Skeletal muscle tissue (tissue), 4 donors: ENCODE data around the gene UPK1A. TPM values are rescaled to one million over a fixed set of nuclear protein-coding genes. Genes with fewer than 3 reads are reported as not detected.
A peak's percentile ranks its signal among the peaks of the same experiment; 100 is the strongest.
"Not testable (repeated sequence)": the region's sequence is repeated elsewhere in the genome, so short reads cannot be mapped to it uniquely, and the experiment has no call there.

Experiments used
- H3K27ac ChIP-seq: one replicate; pipeline ENCODE4 v1.7.0; 2013; ENCODE audit warnings: mild to moderate bottlenecking, low read depth, low read length, inconsistent platforms
- H3K27me3 ChIP-seq, 3 donors: one replicate each; pipeline ENCODE4 v1.7.0; 2013; ENCODE audit warnings: low read length in 3 of 3; ENCODE audit not compliant: control insufficient read depth in 3 of 3, insufficient read depth in 3 of 3
- H3K36me3 ChIP-seq, 3 donors: one replicate each; pipeline ENCODE4 v1.7.0; 2013; ENCODE audit warnings: low read length in 3 of 3; ENCODE audit not compliant: control insufficient read depth in 3 of 3, insufficient read depth in 3 of 3
- H3K4me1 ChIP-seq, 3 donors: one replicate each; pipeline ENCODE4 v1.7.0; 2013; ENCODE audit warnings: low read length in 3 of 3, mild to moderate bottlenecking in 3 of 3; ENCODE audit not compliant: control insufficient read depth in 3 of 3, insufficient read depth in 3 of 3
- H3K4me3 ChIP-seq, 3 donors: one replicate each; pipeline ENCODE4 v1.7.0; 2013; ENCODE audit warnings: low read length in 3 of 3
- H3K9ac ChIP-seq, 3 donors: one replicate each; pipeline ENCODE4 v1.7.0; 2013; ENCODE audit warnings: low read length in 3 of 3, mild to moderate bottlenecking in 3 of 3, moderate library complexity in 2 of 3, low read depth in 1 of 3
- H3K9me3 ChIP-seq, 3 donors: one replicate each; pipeline ENCODE4 v1.7.0; 2013; ENCODE audit warnings: low read length in 3 of 3; ENCODE audit not compliant: control insufficient read depth in 3 of 3
- total RNA-seq: library from RNA; depleted of rRNA; stranded (reverse); fragments of >200 nt; gene quantifications from one replicate; pipeline ENCODE4 v1.2.3, GENCODE V29; 2014
- donor health status: Osteomylitis.

UPK1A gene
- total RNA-seq, 1 donor from 2014 or later: not detected

- Histone ChIP-seq H3K27ac (peak overlapping the region; percentile 74), H3K27me3 (peaks cover 0 to 13% (median 0%) of the 10 kb centered on the region in 3 donors), H3K9ac (peak overlapping the region; percentile 57 to 83 (median 75)), H3K36me3 (no peaks in the 10 kb centered on the region), H3K4me3 (peak overlapping the region; percentile 79 to 84 (median 81)), H3K9me3 (no peaks in the 10 kb centered on the region), H3K4me1 (peaks cover 19 to 27% (median 20%) of the 10 kb centered on the region in 3 donors)
Measured at GRCh38 chr19:35643255-35644205, 22.8 kb upstream of the UPK1A start.

DNA sequence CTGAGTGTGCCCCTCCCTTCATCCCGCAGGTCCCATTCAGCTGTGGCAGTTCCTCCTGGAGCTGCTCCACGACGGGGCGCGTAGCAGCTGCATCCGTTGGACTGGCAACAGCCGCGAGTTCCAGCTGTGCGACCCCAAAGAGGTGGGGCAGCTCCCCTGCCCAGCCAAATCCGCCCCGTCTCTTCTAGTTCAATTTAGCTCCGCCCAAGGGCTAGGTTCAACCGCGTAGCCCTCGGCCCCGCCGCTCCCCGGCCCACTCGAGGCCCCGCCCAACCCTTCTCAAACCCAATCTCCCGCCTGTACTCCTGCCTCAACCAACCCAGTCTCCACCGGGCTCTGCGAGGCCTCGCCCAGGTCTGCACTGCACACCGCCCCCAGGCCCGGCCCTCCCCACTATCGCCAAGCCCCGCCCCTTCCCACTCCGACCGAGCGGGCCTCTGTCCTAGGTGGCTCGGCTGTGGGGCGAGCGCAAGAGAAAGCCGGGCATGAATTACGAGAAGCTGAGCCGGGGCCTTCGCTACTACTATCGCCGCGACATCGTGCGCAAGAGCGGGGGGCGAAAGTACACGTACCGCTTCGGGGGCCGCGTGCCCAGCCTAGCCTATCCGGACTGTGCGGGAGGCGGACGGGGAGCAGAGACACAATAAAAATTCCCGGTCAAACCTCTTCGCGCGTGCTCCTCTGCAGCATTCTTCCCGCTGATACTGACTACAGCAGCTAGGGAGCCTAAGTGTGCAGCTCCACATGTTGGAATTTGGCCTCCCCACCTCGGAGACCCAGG lies 21.9 kb upstream of the UPK1A start:
- peak overlapping the region; percentile 65 to 83 (median 75) for H3K9ac ChIP-seq
- H3K27me3 ChIP-seq: peaks cover 0 to 13% (median 0%) of the 10 kb centered on the region in 3 donors
- peaks cover 26 to 35% (median 28%) of the 10 kb centered on the region in 3 donors for H3K4me1 ChIP-seq
- H3K36me3 ChIP-seq: no peaks in the 10 kb centered on the region
- H3K27ac ChIP-seq: peak overlapping the region; percentile 74
- H3K4me3 ChIP-seq: peak overlapping the region; percentile 79 to 84 (median 81)
- H3K9me3 ChIP-seq: no peaks in the 10 kb centered on the region

DNA sequence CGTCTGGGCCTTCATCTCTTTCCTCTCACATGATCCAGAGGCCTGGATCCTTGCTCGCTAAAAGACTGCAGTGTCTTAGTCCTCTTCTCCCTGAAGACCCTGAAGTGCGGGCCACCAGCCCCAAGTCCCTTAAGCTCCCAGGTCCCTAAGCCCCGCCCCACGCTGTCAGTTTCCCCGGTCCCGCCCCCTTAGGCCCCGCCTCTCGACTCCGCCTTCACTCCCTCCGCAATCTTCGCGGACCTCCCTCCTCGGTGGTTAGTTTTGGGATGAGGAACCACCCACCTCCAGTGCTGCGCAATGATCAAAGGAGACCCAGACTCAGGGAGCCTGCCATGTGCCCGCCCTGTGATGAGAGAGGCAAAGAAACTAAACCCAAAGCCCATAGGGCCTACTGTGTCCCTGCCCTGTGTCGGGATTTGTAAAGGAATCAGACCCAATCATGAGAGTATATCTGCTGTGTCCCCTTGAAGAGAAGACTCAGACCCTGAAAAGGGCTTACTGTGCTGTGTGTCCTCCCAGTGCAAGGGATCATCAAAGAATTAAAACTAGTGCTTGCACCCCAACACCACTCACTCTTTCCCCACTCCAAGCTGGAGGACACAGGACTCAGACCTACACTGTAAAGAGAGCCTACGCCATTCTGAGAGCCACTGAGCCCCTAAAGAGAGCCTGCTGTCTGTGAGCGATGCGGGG lies 21.2 kb upstream of the UPK1A start:
- H3K4me3 ChIP-seq: peak overlapping the region; percentile 79 to 84 (median 81)
- peak overlapping the region; percentile 65 to 83 (median 75) for H3K9ac ChIP-seq
- H3K36me3 ChIP-seq: no peaks in the 10 kb centered on the region
- H3K9me3 ChIP-seq: no peaks in the 10 kb centered on the region
- H3K4me1 ChIP-seq: peaks cover 28 to 36% (median 31%) of the 10 kb centered on the region in 3 donors
- peak overlapping the region; percentile 74 for H3K27ac ChIP-seq
- H3K27me3 ChIP-seq: peaks cover 0 to 13% (median 0%) of the 10 kb centered on the region in 3 donors

DNA sequence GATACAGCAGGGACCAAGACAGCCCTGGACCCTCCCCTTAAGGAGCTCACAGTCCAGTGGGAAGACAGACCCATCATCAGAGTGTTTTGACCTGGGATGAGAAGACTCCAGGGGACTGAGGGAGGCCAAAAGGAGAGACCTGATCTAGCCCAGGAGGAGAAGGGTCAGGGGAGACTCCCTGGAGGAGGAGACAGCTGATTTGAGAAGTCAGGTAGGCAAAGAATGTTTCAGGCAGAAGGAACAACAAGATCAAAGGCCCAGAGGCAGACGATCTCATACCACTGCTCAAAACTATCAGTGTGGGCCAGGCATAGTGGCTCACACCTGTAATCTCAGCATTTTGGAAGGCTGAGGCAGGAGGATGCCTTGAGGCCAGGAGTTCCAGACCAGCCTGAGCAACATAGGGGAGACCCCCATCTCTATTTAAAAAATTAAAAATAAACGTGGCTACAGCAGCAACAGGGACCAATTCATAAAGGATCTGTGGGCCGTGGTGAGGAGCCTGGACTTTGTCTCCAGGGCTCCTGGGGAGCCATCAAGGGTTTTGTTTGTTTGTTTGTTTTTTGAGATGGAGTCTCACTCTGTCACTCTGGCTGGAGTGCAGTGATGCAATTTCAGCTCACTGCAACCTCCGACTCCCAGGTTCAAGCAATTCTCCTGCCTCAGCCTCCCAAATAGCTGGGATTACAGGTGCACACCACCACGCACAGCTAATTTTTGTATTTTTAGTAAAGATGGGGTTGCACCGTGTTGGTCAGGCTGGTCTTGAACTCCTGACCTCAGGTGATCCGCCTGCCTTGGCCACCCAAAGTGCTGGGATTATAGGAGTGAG lies 20.4 kb upstream of the UPK1A start:
- Histone ChIP-seq H3K36me3 (peaks cover 2 to 6% (median 3%) of the 10 kb centered on the region in 3 donors), H3K9me3 (no peaks in the 10 kb centered on the region), H3K9ac (peak overlapping the region in 2 of 3 donors; percentile 23 to 28), H3K4me1 (peaks cover 28 to 43% (median 32%) of the 10 kb centered on the region in 3 donors), H3K27me3 (peaks cover 0 to 13% (median 0%) of the 10 kb centered on the region in 3 donors), H3K4me3 (peak overlapping the region in 1 of 3 donors; percentile 81), H3K27ac (no peak overlapping the region)

GRCh38 chr19:35648017-35648961 lies 18.0 kb upstream of the UPK1A start, which contains the start of gene COX6B1:
Gene COX6B1, plus strand, starts transcription at chr19:35648323. Its CDS starts 2,921 bp downstream, at chr19:35651244.
- Histone ChIP-seq H3K9ac (peak within 1 kb of the TSS; percentile 96 to 98 (median 98)), H3K4me3 (peak within 1 kb of the TSS; percentile 87 to 94 (median 90)), H3K9me3 (no peaks in the 10 kb centered on the region), H3K27ac (peak within 1 kb of the TSS; percentile 86), H3K4me1 (peaks cover 28 to 44% (median 31%) of the 10 kb centered on the region in 3 donors), H3K36me3 (peaks cover 10 to 15% (median 13%) of the 10 kb centered on the region in 3 donors), H3K27me3 (peaks cover 0 to 2% (median 0%) of the 10 kb centered on the region in 3 donors)

DNA sequence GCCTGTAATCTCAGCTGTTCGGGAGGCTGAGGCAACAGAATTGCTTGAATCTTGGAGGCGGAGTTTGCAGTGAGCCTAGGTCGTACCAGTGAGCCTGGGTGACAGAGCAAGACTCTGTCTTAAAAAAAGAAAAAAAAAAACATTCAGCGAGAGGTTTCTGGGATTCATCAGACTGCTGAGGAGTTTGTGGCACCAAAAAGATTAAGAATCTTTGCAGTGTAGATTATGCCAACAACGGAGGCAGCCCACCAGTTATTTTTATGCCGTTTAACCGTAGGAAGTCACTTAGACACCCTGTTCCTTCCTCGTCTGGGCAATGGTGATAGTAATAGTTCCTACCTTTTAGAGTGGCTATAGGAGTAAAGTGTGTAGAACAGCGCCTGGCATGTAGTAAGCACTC lies 15.7 kb upstream of the UPK1A start:
- peaks cover 12 to 26% (median 19%) of the 10 kb centered on the region in 3 donors for H3K4me1 ChIP-seq
- no peaks in the 10 kb centered on the region for H3K9me3 ChIP-seq
- H3K9ac ChIP-seq: no peak overlapping the region
- no peak overlapping the region for H3K27ac ChIP-seq
- H3K36me3 ChIP-seq: peaks cover 28 to 33% (median 28%) of the 10 kb centered on the region in 3 donors
- no peak overlapping the region for H3K4me3 ChIP-seq
- no peaks in the 10 kb centered on the region for H3K27me3 ChIP-seq

GRCh38 chr19:35654828-35655227 lies 11.5 kb upstream of the UPK1A start:
- peaks cover 55 to 67% (median 58%) of the 10 kb centered on the region in 3 donors for H3K36me3 ChIP-seq
- not testable (repeated sequence) for H3K27me3 ChIP-seq, H3K4me1 ChIP-seq, H3K4me3 ChIP-seq, H3K27ac ChIP-seq, H3K9me3 ChIP-seq, H3K9ac ChIP-seq

DNA sequence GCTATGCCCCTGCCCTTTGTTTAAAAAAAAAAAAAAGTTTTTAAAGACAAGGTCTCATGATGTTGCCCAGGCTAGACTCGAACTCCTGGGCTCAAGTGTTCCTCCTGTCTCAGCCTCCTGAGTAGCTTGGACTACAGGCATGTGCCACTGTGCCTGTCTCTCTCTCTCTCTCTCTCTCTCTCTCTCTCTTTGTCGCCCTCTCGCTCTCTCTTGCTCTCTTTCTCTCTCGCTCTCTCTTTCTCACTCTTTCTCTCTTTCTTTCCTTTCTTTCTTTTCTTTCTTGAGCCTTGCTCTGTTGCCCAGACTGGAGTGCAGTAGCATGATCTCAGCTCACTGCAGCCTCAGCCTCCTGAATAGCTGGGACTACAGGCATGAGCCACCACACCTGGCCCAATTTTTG lies 10.7 kb upstream of the UPK1A start:
- Histone ChIP-seq H3K4me3 (no peak overlapping the region), H3K27me3 (no peaks in the 10 kb centered on the region), H3K36me3 (peaks cover 58 to 67% (median 58%) of the 10 kb centered on the region in 3 donors), H3K9me3 (no peaks in the 10 kb centered on the region), H3K9ac (no peak overlapping the region), H3K27ac (no peak overlapping the region), H3K4me1 (peaks cover 0 to 4% (median 3%) of the 10 kb centered on the region in 3 donors)
